SK-N-SH treated with all-trans-retinoic acid at 6 μM for 48 hours (cell line): Measurements from ENCODE around the gene TSSK6.

Source experiments
- CREB5 ChIP-seq: fragments of 250-450 bp; sonication (Bioruptor Pico); IDR thresholded peaks from 2 replicates; pipeline ENCODE4 v1.5.1; 2020; ENCODE audit warnings: low read depth, mild to moderate bottlenecking, moderate library complexity
- CSDC2 ChIP-seq: fragments of 250-450 bp; sonication (Bioruptor Pico); IDR thresholded peaks from 2 replicates; pipeline ENCODE4 v1.5.0; 2020; ENCODE audit warnings: mild to moderate bottlenecking, moderate library complexity
- PATZ1 ChIP-seq: fragments of 250-450 bp; sonication (Bioruptor Pico); IDR thresholded peaks from 2 replicates; pipeline ENCODE4 v1.8.0; 2020; ENCODE audit warnings: mild to moderate bottlenecking, moderate library complexity, borderline replicate concordance
- RARB ChIP-seq: fragments of 250-450 bp; sonication (Bioruptor Pico); IDR thresholded peaks from 2 replicates; pipeline ENCODE4 v1.8.0; 2021; ENCODE audit warnings: mild to moderate bottlenecking, moderate library complexity

- TF ChIP-seq CSDC2 (CRISPR knock-in tag) (no peak), PATZ1 (no peak), CREB5 (CRISPR knock-in tag) (no peak), RARB (CRISPR knock-in tag) (no peak)
Observed at GRCh38 chr19:19485998-19486290, 29.4 kb downstream of the TSSK6 start.
